Measurements from ENCODE around the gene WBP11.

The WBP11 gene

DNA sequence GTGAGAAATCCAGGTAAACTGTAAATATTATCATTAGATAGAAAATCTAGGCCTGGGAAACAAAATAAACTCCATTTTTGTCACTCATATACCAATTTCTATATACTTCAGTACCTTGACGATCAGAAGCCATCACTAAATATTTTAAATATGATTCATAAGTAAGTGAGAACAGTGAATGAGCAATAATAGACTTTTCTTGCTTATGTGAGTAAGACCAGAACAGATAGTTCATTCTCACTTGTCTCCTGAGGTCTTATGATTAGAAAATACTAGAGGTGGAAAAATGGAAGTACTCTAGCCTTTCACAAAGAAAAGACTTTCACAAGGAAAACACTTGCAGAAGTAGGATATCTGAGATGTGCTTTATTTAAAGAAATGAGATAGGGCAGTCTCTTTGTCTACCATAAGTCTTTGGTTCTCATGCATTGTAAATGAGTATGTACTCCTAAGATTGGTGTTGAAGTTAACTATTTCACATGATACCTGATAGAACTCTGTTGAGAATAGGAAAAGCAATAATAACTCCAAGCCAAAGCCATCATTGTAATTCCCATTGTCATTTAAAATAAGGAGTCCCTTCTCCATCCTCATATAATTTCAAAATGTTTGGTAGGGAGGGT is 20.8 kb upstream of the WBP11 start:
- DNase-seq: no peak

- DNase-seq: no peak
Observed at GRCh38 chr12:14814014-14814413, 10.7 kb upstream of the WBP11 start, which contains the start of gene SMCO3. Gene SMCO3 (minus strand): TSS chr12:14814182. CDS start chr12:14806680, 7,502 bp downstream.

DNA sequence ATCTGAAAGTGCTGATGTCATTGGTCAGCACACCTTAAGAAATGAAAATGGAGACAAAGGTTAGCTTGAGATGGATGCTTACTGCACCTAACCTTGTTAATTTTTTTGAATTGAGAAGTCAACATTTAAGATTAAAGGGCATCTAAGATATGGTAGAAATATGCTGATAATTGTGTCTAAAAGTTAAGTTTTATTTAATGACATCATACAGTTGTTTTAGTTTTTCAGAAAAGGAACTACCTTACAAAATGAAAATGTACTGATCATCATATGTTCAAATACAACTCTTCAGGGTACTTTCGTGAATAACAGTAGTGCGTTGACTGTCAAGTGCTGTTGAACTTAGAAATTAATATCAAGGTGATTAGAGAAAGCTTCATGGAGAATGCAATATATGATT is 8.2 kb upstream of the WBP11 start:
- DNase-seq: no peak

GRCh38 chr12:14810953-14811483 is 7.7 kb upstream of the WBP11 start:
- peak in 1 of 2 experiments; percentile 11 for DNase-seq

DNA sequence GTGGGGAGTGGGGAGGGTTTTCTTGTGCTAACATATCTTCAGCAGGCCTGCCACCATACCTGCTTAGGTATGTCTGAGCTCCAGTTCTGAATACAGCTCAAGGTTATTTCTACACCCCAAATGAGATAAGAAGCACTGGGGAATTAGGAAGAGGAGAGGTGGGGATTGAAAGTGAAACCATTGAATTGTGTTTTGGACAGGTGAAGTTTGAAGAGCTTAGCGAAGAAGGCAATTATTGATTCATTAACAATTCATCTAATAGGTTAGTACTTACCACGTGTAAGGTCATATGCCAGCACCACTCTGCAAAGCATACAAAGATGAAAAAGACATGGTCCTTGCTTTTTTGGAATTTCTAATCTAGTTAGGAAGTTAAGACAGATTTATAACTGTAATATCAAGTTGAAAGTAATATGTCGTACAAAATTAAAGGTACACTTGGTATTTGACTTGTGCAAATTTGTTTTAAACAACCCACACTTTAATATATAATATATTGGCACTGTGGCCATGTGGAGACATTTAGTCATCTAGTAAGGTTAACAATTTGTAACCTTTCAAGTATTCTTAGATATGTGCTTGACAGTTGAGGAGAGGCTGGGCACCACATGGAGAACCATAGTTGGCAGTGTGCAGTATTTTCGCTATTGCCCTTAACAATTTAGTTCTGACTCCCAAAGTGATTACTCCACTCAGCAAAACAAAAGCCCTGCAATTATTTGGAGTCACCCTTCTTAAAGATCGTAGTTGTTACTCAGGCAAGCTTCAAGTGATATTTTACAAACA is 7.1 kb upstream of the WBP11 start:
- no peak for DNase-seq

- peak in 1 of 2 experiments; percentile 46 for DNase-seq
Observed at GRCh38 chr12:14803830-14804160, 517 bp upstream of the WBP11 start.

- no peak for DNase-seq
Observed at GRCh38 chr12:14802721-14803010, 612 bp downstream of the WBP11 start.

GRCh38 chr12:14802247-14802646 is 1.0 kb downstream of the WBP11 start:
- no peak for DNase-seq

DNA sequence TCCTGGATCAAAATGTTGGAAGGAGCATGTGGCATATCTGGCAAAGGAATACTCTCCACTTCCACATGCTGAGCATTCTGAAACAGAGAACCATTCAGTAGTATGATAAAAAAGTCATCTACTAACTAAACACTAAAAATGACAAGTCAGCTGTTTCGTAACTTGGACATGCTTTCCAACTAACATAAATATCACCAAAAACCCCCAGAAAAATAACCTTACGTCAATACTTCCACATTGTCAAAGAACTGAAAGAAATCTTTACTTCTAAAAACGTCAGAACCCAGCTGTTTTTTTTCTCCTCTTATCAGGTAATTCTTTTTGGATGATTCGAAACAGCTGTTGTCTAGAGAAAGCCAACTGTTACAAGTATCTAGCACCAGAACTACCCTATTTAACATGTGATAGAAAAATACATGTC is 8.2 kb downstream of the WBP11 start:
- DNase-seq: no peak

- no peak for DNase-seq
Observed at GRCh38 chr12:14785568-14785967, 17.7 kb downstream of the WBP11 start.

- no peak for DNase-seq
Observed at GRCh38 chr12:14784471-14784870, 18.8 kb downstream of the WBP11 start.

DNA sequence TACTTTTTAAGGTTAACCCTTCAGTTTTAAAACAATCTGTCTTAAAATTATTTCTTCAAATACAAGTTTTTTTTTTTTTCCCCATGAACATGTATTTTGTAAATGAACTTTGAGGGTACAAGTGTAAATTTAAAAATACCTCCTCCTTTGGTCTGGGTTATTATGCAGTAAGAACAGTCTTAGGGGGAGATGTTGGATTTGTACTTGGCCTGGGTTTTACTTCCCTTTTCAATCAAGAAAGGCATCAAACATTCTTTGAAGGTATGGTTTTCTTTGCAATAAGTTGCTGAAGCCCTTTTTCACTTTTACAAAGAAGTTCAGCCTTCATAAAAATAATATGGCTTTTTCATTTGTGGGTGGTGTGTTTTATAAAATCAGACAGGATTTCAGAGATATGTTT is 20.5 kb downstream of the WBP11 start:
- no peak for DNase-seq

- no peak for DNase-seq
Observed at GRCh38 chr12:14781563-14781962, 21.7 kb downstream of the WBP11 start.

DNA sequence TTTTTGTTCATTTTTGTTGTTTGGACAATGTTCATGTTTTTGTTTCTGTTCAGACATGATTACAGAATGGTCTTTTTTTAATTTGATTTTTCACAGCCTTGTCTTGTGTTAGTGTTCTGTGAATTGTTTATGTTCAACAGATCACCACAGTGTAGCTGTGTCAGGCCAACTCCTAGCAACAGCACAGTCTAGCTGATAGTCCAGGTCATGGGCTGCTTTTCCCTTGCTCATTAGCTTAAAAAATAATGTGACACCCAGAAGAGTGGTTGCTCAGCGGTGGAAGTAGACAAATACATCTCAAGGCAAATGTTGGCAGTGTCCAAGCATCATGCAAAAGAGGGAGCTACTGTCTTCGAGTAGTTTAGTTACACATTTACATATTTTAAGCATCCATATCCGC is 22.4 kb downstream of the WBP11 start:
- no peak for DNase-seq

DNA sequence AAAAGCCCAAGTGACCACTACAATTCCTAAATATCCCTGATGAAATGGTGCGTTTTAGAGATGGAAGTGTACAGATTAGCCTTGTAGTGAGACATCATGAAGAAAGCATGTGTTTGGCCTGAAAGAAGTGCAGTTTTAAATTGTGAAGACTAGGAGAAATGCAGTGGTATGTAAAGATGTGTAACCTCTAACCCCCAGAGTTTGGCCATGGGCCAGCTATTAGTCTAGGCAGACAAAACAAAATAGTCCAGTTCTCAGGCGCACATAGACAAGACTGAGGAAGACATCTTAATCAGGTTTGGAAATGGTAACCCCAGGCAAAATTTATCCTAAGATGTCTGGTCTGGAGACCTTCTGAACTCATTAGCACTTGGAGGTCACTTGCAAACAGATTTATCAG is 23.4 kb downstream of the WBP11 start:
- no peak for DNase-seq

DNA sequence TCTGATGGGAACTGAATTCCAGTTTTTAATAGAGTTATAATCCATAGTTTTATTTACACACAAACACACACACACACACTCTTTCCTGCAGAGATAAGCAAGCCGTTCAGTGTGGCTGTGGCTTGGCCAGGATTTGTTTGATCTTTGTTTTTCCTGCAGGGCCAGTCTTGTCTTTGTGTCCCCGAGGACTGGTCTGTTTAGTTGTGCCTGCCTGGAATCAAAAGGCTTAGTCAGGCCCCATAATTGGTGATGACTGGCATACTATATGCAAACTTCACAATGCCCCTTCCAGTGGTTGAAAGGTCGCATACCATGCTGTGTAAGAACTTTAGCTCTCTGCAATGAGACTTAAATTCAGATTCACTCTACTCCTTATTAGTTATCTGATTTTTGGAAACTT is 26.0 kb downstream of the WBP11 start:
- no peak for DNase-seq

DNA sequence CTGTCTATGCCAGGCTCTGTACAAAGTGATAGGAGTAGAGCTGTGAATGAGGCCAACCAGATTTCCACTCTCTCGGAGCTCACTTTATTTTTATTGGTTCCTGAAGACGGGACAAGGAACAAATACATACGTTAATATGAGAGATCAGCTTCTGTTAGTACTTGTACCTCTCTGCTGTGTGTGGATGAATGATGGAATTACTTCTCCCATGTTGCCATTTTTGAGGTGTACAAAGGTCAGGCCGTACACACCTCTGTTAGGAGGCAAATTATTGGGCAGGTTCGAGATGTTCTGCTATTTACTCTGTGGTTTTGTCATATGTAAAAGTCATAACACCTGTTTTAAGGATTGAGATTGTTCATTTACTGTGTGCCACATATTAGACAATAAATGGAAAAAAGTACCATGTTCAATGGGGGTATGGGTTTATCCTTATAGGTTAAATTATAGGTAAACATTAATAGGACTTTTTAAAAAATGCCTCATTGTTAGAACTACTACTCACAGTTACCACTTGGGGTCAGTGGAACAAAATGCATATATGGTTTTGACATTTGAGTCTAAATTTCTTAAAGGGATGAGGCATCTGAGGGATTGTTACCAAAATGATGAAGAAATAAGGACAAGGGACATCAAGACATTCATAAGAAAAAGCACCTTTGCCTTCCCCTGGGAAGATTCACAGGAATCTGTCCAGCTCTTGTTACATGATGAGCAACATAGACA is 26.9 kb downstream of the WBP11 start:
- no peak for DNase-seq

- no peak for DNase-seq
Observed at GRCh38 chr12:14775636-14775980, 27.7 kb downstream of the WBP11 start.

- DNase-seq: no peak
Observed at GRCh38 chr12:14774906-14775635, 28.2 kb downstream of the WBP11 start.

DNA sequence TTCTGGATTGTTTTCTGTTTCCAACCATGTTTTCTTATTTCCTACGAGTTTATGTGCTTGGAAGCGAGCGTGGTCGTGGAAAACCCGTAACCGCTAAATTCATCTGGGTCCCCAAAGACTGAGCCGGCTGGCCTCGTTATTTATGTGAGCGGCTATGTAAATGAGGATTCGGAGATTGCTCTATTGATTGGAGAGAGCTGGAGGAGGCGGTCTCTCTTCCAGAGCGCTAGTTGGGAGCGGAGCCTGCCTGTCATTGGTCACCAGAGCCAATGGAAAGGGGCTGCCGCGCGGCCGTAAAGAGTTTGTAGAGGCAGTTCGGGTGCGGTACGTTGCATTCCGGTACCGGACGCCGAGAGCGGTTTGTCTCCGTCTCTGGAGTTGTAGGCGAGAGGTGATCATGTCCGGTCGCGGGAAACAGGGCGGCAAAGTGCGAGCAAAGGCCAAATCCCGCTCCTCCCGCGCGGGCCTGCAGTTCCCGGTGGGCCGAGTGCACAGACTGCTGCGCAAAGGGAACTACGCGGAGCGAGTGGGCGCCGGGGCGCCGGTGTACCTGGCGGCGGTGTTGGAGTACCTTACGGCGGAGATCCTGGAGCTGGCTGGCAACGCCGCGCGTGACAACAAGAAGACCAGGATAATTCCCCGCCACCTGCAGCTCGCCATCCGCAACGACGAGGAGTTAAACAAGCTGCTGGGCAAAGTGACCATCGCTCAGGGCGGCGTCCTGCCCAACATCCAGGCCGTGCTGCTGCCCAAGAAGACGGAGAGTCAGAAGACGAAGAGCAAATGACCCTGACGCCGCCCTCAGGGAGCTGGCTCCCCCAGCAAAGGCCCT is 29.0 kb downstream of the WBP11 start:
- DNase-seq: no peak

DNA sequence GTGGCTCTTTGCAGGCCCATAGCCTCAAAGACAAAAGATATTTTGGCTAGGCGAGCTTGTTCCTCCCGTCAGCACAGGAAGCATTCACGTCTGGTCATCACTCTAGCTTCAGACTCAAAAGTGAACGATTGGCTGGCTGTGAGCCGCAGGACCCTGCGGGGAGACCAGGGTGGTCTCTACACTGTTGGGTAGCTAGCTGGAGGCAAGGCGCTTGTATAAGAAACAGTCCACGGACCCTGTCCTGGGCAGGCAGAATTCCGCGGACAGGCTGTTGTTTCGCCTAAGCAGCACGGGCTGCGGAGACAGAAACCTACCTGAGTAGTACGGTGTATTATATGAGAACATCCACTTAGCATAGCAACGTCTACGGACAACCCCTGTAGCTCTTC is 29.6 kb downstream of the WBP11 start:
- no peak for DNase-seq

GRCh38 chr12:14772946-14773345 is 30.3 kb downstream of the WBP11 start:
- DNase-seq: no peak
